Right atrium auricular region (tissue), 2 donors: ENCODE measurements around the gene PPP1CA. TPM values are rescaled to one million over a fixed set of nuclear protein-coding genes. Genes with fewer than 3 reads are reported as not detected.

Experiments used
- DNase-seq: peaks from one replicate; pipeline ENCODE4 v3.0.0-alpha.2; 2019; ENCODE audit warnings: low spot score
- H3K27ac ChIP-seq, 2 donors: fragments of 200-600 bp; sonication (generic); 1 replicate in 1 of 2; 2 replicates in 1 of 2; pipeline ENCODE4 v1.5.1; 2016 to 2019
- H3K27me3 ChIP-seq, 2 donors: fragments of 200-600 bp; sonication (generic); one replicate each; pipeline versions ENCODE4 v1.5.1 to v1.6.0; 2017 to 2019
- H3K36me3 ChIP-seq: fragments of 200-600 bp; sonication (generic); one replicate; pipeline ENCODE4 v1.5.1; 2016
- H3K4me1 ChIP-seq, 2 donors: fragments of 200-600 bp; sonication (generic); one replicate each; pipeline versions ENCODE4 v1.5.1 to v1.6.0; 2017 to 2019
- H3K4me3 ChIP-seq, 2 donors: fragments of 200-600 bp; sonication (generic); 1 replicate in 1 of 2; 2 replicates in 1 of 2; pipeline ENCODE4 v1.5.1; 2017 to 2019; ENCODE audit warnings: mild to moderate bottlenecking in 1 of 2, moderate library complexity in 1 of 2
- H3K9me3 ChIP-seq, 2 donors: fragments of 200-600 bp; sonication (generic); one replicate each; pipeline ENCODE4 v1.5.1; 2019
- CTCF ChIP-seq, 2 donors: fragments of 200-600 bp; sonication (generic); IDR thresholded peaks; one replicate each; pipeline ENCODE4 v1.5.1; 2019; ENCODE audit warnings: antibody characterized with exemption in 2 of 2
- total RNA-seq, 2 donors: library from RNA; depleted of rRNA; stranded (reverse); fragments of >200 nt; gene quantifications; one replicate each; pipeline ENCODE4 v1.1.0, GENCODE V29; 2016

Gene PPP1CA
- total RNA-seq, 2 donors from 2014 or later, result 97.8 to 112 TPM

DNA sequence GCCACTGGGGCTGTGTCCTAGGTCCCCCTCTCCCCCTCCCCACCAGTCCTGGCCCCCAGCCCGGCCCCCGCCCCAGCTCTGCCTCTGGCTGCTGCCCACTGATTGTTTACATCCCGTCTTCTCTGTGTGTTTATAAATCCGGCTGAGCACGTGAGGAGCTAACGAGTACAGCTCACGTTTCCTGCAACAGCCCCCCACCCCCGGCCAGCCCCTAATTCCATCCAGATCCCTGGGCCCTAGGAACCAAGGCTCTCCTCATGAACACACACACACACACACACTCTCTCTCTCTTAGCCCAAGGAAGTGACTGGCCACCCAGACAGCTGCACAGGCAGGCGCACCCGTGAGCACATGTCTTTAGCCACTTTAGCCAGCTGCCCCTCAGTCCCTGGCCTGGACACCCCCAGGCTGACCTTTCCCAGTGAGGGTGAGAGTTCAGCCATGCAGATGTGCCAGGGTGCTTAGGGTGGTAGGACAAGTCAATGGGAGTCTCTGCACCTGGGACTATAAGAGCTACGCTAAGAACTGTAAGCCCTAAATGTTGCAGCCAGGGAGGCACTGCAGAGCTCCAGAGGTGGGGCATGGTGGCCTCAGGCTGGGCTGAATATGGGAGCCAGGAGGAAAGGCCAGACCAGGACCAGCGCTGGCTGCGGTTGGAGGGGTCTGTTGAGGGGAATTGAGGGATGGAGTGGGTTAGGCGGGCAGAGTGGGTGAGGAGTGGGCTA lies 31.1 kb downstream of the PPP1CA start:
- TF ChIP-seq CTCF (IDR thresholded peaks at IDR 0.05), result no peak
- no peak overlapping the region for H3K27ac ChIP-seq
- no peaks in the 10 kb centered on the region for H3K9me3 ChIP-seq
- H3K4me3 ChIP-seq, result no peak overlapping the region
- no peak for DNase-seq
- peaks cover 1% of the 10 kb centered on the region for H3K36me3 ChIP-seq
- no peaks in the 10 kb centered on the region for H3K27me3 ChIP-seq
- H3K4me1 ChIP-seq, result peaks cover 0 to 76% of the 10 kb centered on the region in 2 donors

DNA sequence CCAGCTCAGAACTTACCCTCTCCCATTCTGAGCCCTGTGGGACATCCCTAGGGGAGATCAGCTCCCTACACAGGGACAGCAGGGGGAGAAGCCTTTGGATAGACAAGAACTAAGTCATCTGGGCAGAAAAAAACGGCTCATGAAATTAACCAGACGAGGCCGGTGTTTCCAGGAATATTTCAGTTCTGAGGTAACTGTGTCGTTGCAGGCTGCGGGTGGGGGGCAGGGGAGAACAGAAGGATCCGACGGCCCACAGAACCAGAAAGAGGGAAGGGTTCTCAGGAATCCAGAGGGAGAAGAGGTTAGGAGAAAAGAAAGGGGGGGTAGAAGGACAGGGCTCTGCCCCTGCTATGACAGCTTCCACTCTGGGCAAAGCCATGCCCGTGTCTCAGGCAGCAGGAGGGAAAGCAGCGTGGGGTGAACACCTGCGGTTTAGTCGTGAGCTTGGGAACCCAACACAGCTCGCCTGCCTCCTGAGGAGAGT lies 31.8 kb downstream of the PPP1CA start:
- DNase-seq, result no peak
- peaks cover 0 to 77% of the 10 kb centered on the region in 2 donors for H3K4me1 ChIP-seq
- H3K27ac ChIP-seq, result no peak overlapping the region
- no peaks in the 10 kb centered on the region for H3K27me3 ChIP-seq
- no peak for TF ChIP-seq CTCF (IDR thresholded peaks at IDR 0.05)
- H3K36me3 ChIP-seq, result peaks cover 8% of the 10 kb centered on the region
- no peak overlapping the region for H3K4me3 ChIP-seq
- H3K9me3 ChIP-seq, result no peaks in the 10 kb centered on the region

DNA sequence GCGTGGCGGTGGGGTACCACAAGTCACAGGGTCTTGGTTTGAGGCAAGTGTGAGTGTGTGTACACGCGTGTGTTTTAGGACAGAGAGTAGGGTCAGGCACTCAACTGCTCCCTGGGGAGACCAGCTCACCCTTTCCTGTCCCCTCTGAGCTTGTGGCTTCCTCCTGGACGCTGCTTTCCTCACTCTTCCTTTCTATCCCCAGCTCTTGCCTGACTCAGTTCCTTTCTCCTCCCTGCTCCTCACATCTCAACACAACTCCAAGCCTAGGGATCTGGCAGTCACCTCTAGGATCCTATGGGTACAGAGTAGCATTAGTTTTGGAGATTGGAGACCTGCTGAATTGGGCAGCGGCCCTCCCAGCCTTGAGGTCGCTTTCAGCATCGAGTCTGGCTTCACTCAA lies 32.4 kb downstream of the PPP1CA start:
- Histone ChIP-seq H3K9me3 (no peaks in the 10 kb centered on the region), H3K4me1 (peaks cover 0 to 71% of the 10 kb centered on the region in 2 donors), H3K27ac (no peak overlapping the region), H3K36me3 (peaks cover 9% of the 10 kb centered on the region), H3K27me3 (no peaks in the 10 kb centered on the region), H3K4me3 (no peak overlapping the region)
- no peak for TF ChIP-seq CTCF (IDR thresholded peaks at IDR 0.05)
- DNase-seq, result no peak

- no peak for DNase-seq
- Histone ChIP-seq H3K27ac (no peak overlapping the region), H3K4me1 (peaks cover 0 to 65% of the 10 kb centered on the region in 2 donors), H3K9me3 (no peaks in the 10 kb centered on the region), H3K27me3 (no peaks in the 10 kb centered on the region), H3K36me3 (peaks cover 9% of the 10 kb centered on the region), H3K4me3 (no peak overlapping the region)
- no peak for TF ChIP-seq CTCF (IDR thresholded peaks at IDR 0.05)
Observed at GRCh38 chr11:67368621-67369020, 33.0 kb downstream of the PPP1CA start.

GRCh38 chr11:67367761-67368227 lies 33.9 kb downstream of the PPP1CA start:
- peaks cover 9% of the 10 kb centered on the region for H3K36me3 ChIP-seq
- no peak for TF ChIP-seq CTCF (IDR thresholded peaks at IDR 0.05)
- H3K27me3 ChIP-seq, result no peaks in the 10 kb centered on the region
- no peaks in the 10 kb centered on the region for H3K9me3 ChIP-seq
- peaks cover 0 to 61% of the 10 kb centered on the region in 2 donors for H3K4me1 ChIP-seq
- no peak for DNase-seq
- no peak overlapping the region for H3K4me3 ChIP-seq
- peak overlapping the region; percentile 57 to 79 for H3K27ac ChIP-seq
